HEK293 (cell line): ENCODE data around the gene MAGI1.

Experiments used
- CTCF ChIA-PET: fragments of 350-600 bp; formaldehyde crosslinking; extraction: SDS; loops from one replicate; lab custom pipeline; 2021; ENCODE audit warnings: antibody characterized with exemption; lab: Yijun Ruan, JAX
- POLR2A ChIA-PET: fragments of 300-600 bp; formaldehyde crosslinking; extraction: SDS; loops from one replicate; lab custom pipeline; 2020; ENCODE audit warnings: antibody characterized with exemption, inconsistent platforms; lab: Yijun Ruan, JAX
- H3K27ac ChIP-seq: fragments of 200-500 bp; sonication (Bioruptor generic); 2 replicates; pipeline ENCODE4 v1.5.1; 2014; ENCODE audit warnings: low read depth, low read length, control low read depth, inconsistent platforms; ENCODE audit errors: extremely low read depth
- H3K36me3 ChIP-seq, 2 experiments: fragments of 200-500 bp in 1 of 2; sonication (Bioruptor generic) in 1 of 2; 1 replicate in 1 of 2; 2 replicates in 1 of 2; pipeline ENCODE4 v1.5.1; 2014 to 2017; ENCODE audit warnings: inconsistent platforms in 2 of 2, low read length in 2 of 2; ENCODE audit not compliant: control insufficient read depth in 2 of 2, insufficient read depth in 1 of 2
- H3K4me1 ChIP-seq: fragments of 200-500 bp; sonication (Bioruptor generic); 2 replicates; pipeline ENCODE4 v1.5.1; 2014; ENCODE audit warnings: mild to moderate bottlenecking, low read length, inconsistent platforms; ENCODE audit not compliant: control insufficient read depth, insufficient read depth
- H3K4me3 ChIP-seq: 2 replicates; pipeline ENCODE4 v1.5.1; 2011; ENCODE audit warnings: low read depth, mild to moderate bottlenecking, control low read depth, low read length, moderate library complexity
- H3K9me3 ChIP-seq: fragments of 200-500 bp; sonication (Bioruptor generic); 2 replicates; pipeline ENCODE4 v1.5.1; 2014; ENCODE audit warnings: low read depth, low read length, inconsistent platforms; ENCODE audit not compliant: control insufficient read depth, insufficient read depth
- ELK4 ChIP-seq: IDR thresholded peaks from 2 replicates; pipeline ENCODE4 v1.6.1; 2011; ENCODE audit warnings: mild to moderate bottlenecking, low read depth, low read length, borderline replicate concordance
- KLF16 ChIP-seq: fragments of 450-650 bp; formaldehyde crosslinking; IDR thresholded peaks from 2 replicates; pipeline ENCODE4 v1.5.1; 2017; ENCODE audit warnings: missing biosample characterization, missing genetic modification characterization
- MEIS1 ChIP-seq: sonication (generic); formaldehyde crosslinking; IDR thresholded peaks from 2 replicates; pipeline ENCODE4 v1.8.1; 2022; ENCODE audit warnings: missing genetic modification reagents, mild to moderate bottlenecking, borderline replicate concordance
- OVOL3 ChIP-seq: fragments of 450-650 bp; formaldehyde crosslinking; IDR thresholded peaks from 2 replicates; pipeline ENCODE4 v1.5.1; 2016; ENCODE audit warnings: missing biosample characterization, missing genetic modification characterization
- PRDM4 ChIP-seq: fragments of 450-650 bp; formaldehyde crosslinking; IDR thresholded peaks from 2 replicates; pipeline ENCODE4 v1.5.1; 2017; ENCODE audit warnings: missing biosample characterization, missing genetic modification characterization
- RBAK ChIP-seq: fragments of 450-650 bp; formaldehyde crosslinking; IDR thresholded peaks from 2 replicates; pipeline ENCODE4 v1.5.1; 2016; ENCODE audit warnings: missing biosample characterization, missing genetic modification characterization
- REPIN1 ChIP-seq: fragments of 450-650 bp; formaldehyde crosslinking; IDR thresholded peaks from 2 replicates; pipeline ENCODE4 v1.5.1; 2017; ENCODE audit warnings: missing biosample characterization, missing genetic modification characterization, low read depth
- WT1 ChIP-seq: fragments of 450-650 bp; formaldehyde crosslinking; IDR thresholded peaks from 2 replicates; pipeline ENCODE4 v1.5.1; 2016; ENCODE audit warnings: missing biosample characterization, missing genetic modification characterization
- ZNF114 ChIP-seq: fragments of 450-650 bp; formaldehyde crosslinking; IDR thresholded peaks from 2 replicates; pipeline ENCODE4 v1.5.0; 2017; ENCODE audit warnings: missing biosample characterization, missing genetic modification characterization
- ZNF221 ChIP-seq: fragments of 450-650 bp; formaldehyde crosslinking; IDR thresholded peaks from 2 replicates; pipeline ENCODE4 v1.5.1; 2017; ENCODE audit warnings: missing biosample characterization, missing genetic modification characterization, borderline replicate concordance
- ZNF274 ChIP-seq, 2 experiments: fragments of 200-500 bp in 1 of 2; fragments of 450-650 bp in 1 of 2; sonication (Bioruptor generic) in 1 of 2; formaldehyde crosslinking in 1 of 2; IDR thresholded peaks; 2 replicates each; pipeline versions ENCODE4 v1.5.1 to v1.6.1; 2014 to 2016; ENCODE audit warnings: borderline replicate concordance in 1 of 2, inconsistent platforms in 1 of 2, low read length in 1 of 2, missing biosample characterization in 1 of 2, missing genetic modification characterization in 1 of 2
- ZNF292 ChIP-seq: fragments of 450-650 bp; formaldehyde crosslinking; IDR thresholded peaks from 2 replicates; pipeline ENCODE4 v1.5.1; 2016; ENCODE audit warnings: low read depth, missing biosample characterization, missing genetic modification characterization, borderline replicate concordance
- ZNF433 ChIP-seq: fragments of 450-650 bp; formaldehyde crosslinking; IDR thresholded peaks from 2 replicates; pipeline ENCODE4 v1.5.1; 2016; ENCODE audit warnings: missing biosample characterization, missing genetic modification characterization, low read depth
- ZNF449 ChIP-seq: fragments of 450-650 bp; formaldehyde crosslinking; IDR thresholded peaks from 2 replicates; pipeline ENCODE4 v1.5.1; 2017; ENCODE audit warnings: missing biosample characterization, mild to moderate bottlenecking, missing genetic modification characterization, moderate library complexity
- ZNF704 ChIP-seq: fragments of 450-650 bp; formaldehyde crosslinking; IDR thresholded peaks from 2 replicates; pipeline ENCODE4 v1.5.1; 2016; ENCODE audit warnings: missing biosample characterization, missing genetic modification characterization
- ZNF76 ChIP-seq: fragments of 450-650 bp; formaldehyde crosslinking; IDR thresholded peaks from 2 replicates; pipeline ENCODE4; 2016; ENCODE audit warnings: low read depth, missing biosample characterization, missing genetic modification characterization, borderline replicate concordance
- ZNF791 ChIP-seq: fragments of 450-650 bp; formaldehyde crosslinking; IDR thresholded peaks from 2 replicates; pipeline ENCODE4 v1.5.1; 2016; ENCODE audit warnings: missing biosample characterization, missing genetic modification characterization

Gene MAGI1

GRCh38 chr3:66031102-66031698, 7.5 kb downstream of the MAGI1 start:
- Histone ChIP-seq H3K9me3 (no peaks in the 10 kb centered on the region), H3K27ac (no peak overlapping the region), H3K4me3 (no peak overlapping the region), H3K36me3 (no peaks in the 10 kb centered on the region), H3K4me1 (no peaks in the 10 kb centered on the region)
- ChIA-PET CTCF (no interaction called here), POLR2A (no interaction called here)
- no peak for TF ChIP-seq ZNF704 (tag by site-specific recombination)
- TF ChIP-seq ZNF221 (tag by site-specific recombination): no peak
- no peak for TF ChIP-seq OVOL3 (tag by site-specific recombination)
- no peak for TF ChIP-seq ZNF274 (IDR thresholded peaks at IDR 0.05; ENCODE audit: low read length)
- TF ChIP-seq ZNF274 (tag by site-specific recombination; IDR thresholded peaks at IDR 0.05; ENCODE audit: borderline replicate concordance): no peak
- TF ChIP-seq ELK4: no peak
- TF ChIP-seq ZNF449: no peak
- no peak for TF ChIP-seq ZNF433 (tag by site-specific recombination)
- no peak for TF ChIP-seq KLF16
- TF ChIP-seq MEIS1 (CRISPR knock-in tag): no peak
- TF ChIP-seq ZNF114 (tag by site-specific recombination): no peak
- TF ChIP-seq ZNF76 (tag by site-specific recombination): no peak
- no peak for TF ChIP-seq ZNF791 (tag by site-specific recombination)
- no peak for TF ChIP-seq PRDM4 (tag by site-specific recombination)
- TF ChIP-seq WT1: no peak
- TF ChIP-seq RBAK (tag by site-specific recombination): no peak
- TF ChIP-seq REPIN1: no peak
- TF ChIP-seq, all 188 proteins: peak for 0

- no peak overlapping the region for H3K4me3 ChIP-seq
- H3K4me1 ChIP-seq: no peaks in the 10 kb centered on the region
- no peak overlapping the region for H3K27ac ChIP-seq
- POLR2A ChIA-PET: interaction anchor here (0.7 kb wide), 1 partner anchor 9 kb away, joined by 3 read pairs; the partner anchor contains the start of gene MAGI1
- no peaks in the 10 kb centered on the region for H3K9me3 ChIP-seq
- no peaks in the 10 kb centered on the region for H3K36me3 ChIP-seq
- CTCF ChIA-PET: interaction anchor here (0.6 kb wide), 1 partner anchor 59 kb away, joined by 3 read pairs; no protein-coding TSS in a partner anchor
- no peak for TF ChIP-seq ZNF76 (tag by site-specific recombination)
- no peak for TF ChIP-seq WT1
- no peak for TF ChIP-seq ZNF292 (tag by site-specific recombination)
Measured at GRCh38 chr3:66029443-66029842, 9.3 kb downstream of the MAGI1 start.
